ENCODE measurements around the gene COPG2.
"Not testable (repeated sequence)": the region's sequence is repeated elsewhere in the genome, so short reads cannot be mapped to it uniquely, and the experiment has no call there.

Gene COPG2
- total RNA-seq, result 6.0 to 17.1 (median 12.5) reads per million in 9 experiments

GRCh38 chr7:130668258-130669084, at the start of gene COPG2:
Gene COPG2, minus strand, starts transcription at chr7:130668748. Its CDS starts 80 bp downstream, at chr7:130668668.
- Mint-ChIP-seq H3K9me3 (no peaks in the 10 kb centered on the region), H3K4me1 (ENCODE audit: low read depth in 2 of 2) (peaks cover 7 to 12% of the 10 kb centered on the region in 2 donors), H3K27ac (peak within 1 kb of the TSS; percentile 38 to 72), H3K4me3 (peak within 1 kb of the TSS; percentile 82 to 88), H3K36me3 (ENCODE audit: insufficient read depth) (peaks cover 3% of the 10 kb centered on the region), H3K27me3 (peaks cover 0 to 4% of the 10 kb centered on the region in 2 donors)
- DNase-seq (peak; percentile 55 to 64 (median 57)), ATAC-seq (replicated peaks) (peak; percentile 87)

GRCh38 chr7:130712416-130712815, 43.9 kb upstream of the COPG2 start:
- no peak overlapping the region for H3K27ac Mint-ChIP-seq
- DNase-seq (no peak), ATAC-seq (replicated peaks) (no peak)
- H3K27me3 Mint-ChIP-seq, result peaks cover 49 to 58% of the 10 kb centered on the region in 2 donors
- H3K4me1 Mint-ChIP-seq (ENCODE audit: low read depth in 2 of 2), result no peaks in the 10 kb centered on the region
- H3K9me3 Mint-ChIP-seq, result no peaks in the 10 kb centered on the region
- H3K36me3 Mint-ChIP-seq (ENCODE audit: insufficient read depth), result no peaks in the 10 kb centered on the region
- no peak overlapping the region for H3K4me3 Mint-ChIP-seq

GRCh38 chr7:130708766-130709165, 40.2 kb upstream of the COPG2 start:
- Mint-ChIP-seq H3K27me3 (peaks cover 56 to 70% of the 10 kb centered on the region in 2 donors), H3K4me3 (no peak overlapping the region), H3K9me3 (no peaks in the 10 kb centered on the region), H3K27ac (no peak overlapping the region), H3K4me1 (ENCODE audit: low read depth in 2 of 2) (no peaks in the 10 kb centered on the region), H3K36me3 (ENCODE audit: insufficient read depth) (no peaks in the 10 kb centered on the region)
- no peak for ATAC-seq (replicated peaks)
- no peak for DNase-seq

- no peaks in the 10 kb centered on the region for H3K4me1 Mint-ChIP-seq (ENCODE audit: low read depth in 2 of 2)
- no peaks in the 10 kb centered on the region for H3K9me3 Mint-ChIP-seq
- H3K36me3 Mint-ChIP-seq (ENCODE audit: insufficient read depth), result no peaks in the 10 kb centered on the region
- DNase-seq (no peak), ATAC-seq (replicated peaks) (no peak)
- H3K27me3 Mint-ChIP-seq, result peaks cover 53 to 63% of the 10 kb centered on the region in 2 donors
- no peak overlapping the region for H3K4me3 Mint-ChIP-seq
- no peak overlapping the region for H3K27ac Mint-ChIP-seq
Observed at GRCh38 chr7:130708001-130708400, 39.5 kb upstream of the COPG2 start.

- Mint-ChIP-seq H3K4me3 (no peak overlapping the region), H3K27ac (no peak overlapping the region), H3K36me3 (ENCODE audit: insufficient read depth) (peaks cover 3% of the 10 kb centered on the region), H3K9me3 (no peaks in the 10 kb centered on the region), H3K27me3 (peaks cover 31 to 40% of the 10 kb centered on the region in 2 donors), H3K4me1 (ENCODE audit: low read depth in 2 of 2) (no peaks in the 10 kb centered on the region)
- DNase-seq, result no peak
- ATAC-seq (replicated peaks), result no peak
Observed at GRCh38 chr7:130703851-130704250, 35.3 kb upstream of the COPG2 start.

- H3K27ac Mint-ChIP-seq, result no peak overlapping the region
- peaks cover 20 to 23% of the 10 kb centered on the region in 2 donors for H3K27me3 Mint-ChIP-seq
- no peak overlapping the region for H3K4me3 Mint-ChIP-seq
- H3K9me3 Mint-ChIP-seq, result no peaks in the 10 kb centered on the region
- H3K36me3 Mint-ChIP-seq (ENCODE audit: insufficient read depth), result peaks cover 3% of the 10 kb centered on the region
- ATAC-seq (replicated peaks), result no peak
- DNase-seq, result no peak
- H3K4me1 Mint-ChIP-seq (ENCODE audit: low read depth in 2 of 2), result no peaks in the 10 kb centered on the region
Observed at GRCh38 chr7:130701650-130702049, 33.1 kb upstream of the COPG2 start.

GRCh38 chr7:130700760-130701159, 32.2 kb upstream of the COPG2 start:
- Mint-ChIP-seq H3K27ac (no peak overlapping the region), H3K27me3 (peaks cover 13 to 18% of the 10 kb centered on the region in 2 donors)
- no peak for ATAC-seq (replicated peaks)

GRCh38 chr7:130699686-130700085, 31.1 kb upstream of the COPG2 start:
- ATAC-seq (replicated peaks) (no peak), DNase-seq (no peak)
- Mint-ChIP-seq H3K36me3 (ENCODE audit: insufficient read depth) (peaks cover 3% of the 10 kb centered on the region), H3K4me3 (no peak overlapping the region), H3K9me3 (no peaks in the 10 kb centered on the region), H3K27ac (no peak overlapping the region), H3K4me1 (ENCODE audit: low read depth in 2 of 2) (no peaks in the 10 kb centered on the region), H3K27me3 (peaks cover 17 to 23% of the 10 kb centered on the region in 2 donors)

More at GRCh38 chr7:130700760-130701159, 32.2 kb upstream of the COPG2 start:
- Mint-ChIP-seq H3K9me3 (no peaks in the 10 kb centered on the region), H3K36me3 (ENCODE audit: insufficient read depth) (peaks cover 3% of the 10 kb centered on the region), H3K4me3 (no peak overlapping the region), H3K4me1 (ENCODE audit: low read depth in 2 of 2) (no peaks in the 10 kb centered on the region)
- DNase-seq, result no peak

- Mint-ChIP-seq H3K4me3 (no peak overlapping the region), H3K27ac (no peak overlapping the region), H3K4me1 (ENCODE audit: low read depth in 2 of 2) (no peaks in the 10 kb centered on the region), H3K36me3 (ENCODE audit: insufficient read depth) (peaks cover 3% of the 10 kb centered on the region), H3K9me3 (no peaks in the 10 kb centered on the region), H3K27me3 (peaks cover 17 to 23% of the 10 kb centered on the region in 2 donors)
- DNase-seq, result no peak
- ATAC-seq (replicated peaks), result no peak
Observed at GRCh38 chr7:130697820-130698219, 29.3 kb upstream of the COPG2 start.

- H3K4me1 Mint-ChIP-seq (ENCODE audit: low read depth in 2 of 2), result no peaks in the 10 kb centered on the region
- H3K27me3 Mint-ChIP-seq, result peaks cover 17 to 23% of the 10 kb centered on the region in 2 donors
- no peak for ATAC-seq (replicated peaks)
- DNase-seq, result no peak
- peak overlapping the region in 1 of 2 donors; percentile 8 for H3K27ac Mint-ChIP-seq
- H3K4me3 Mint-ChIP-seq, result no peak overlapping the region
- no peaks in the 10 kb centered on the region for H3K36me3 Mint-ChIP-seq (ENCODE audit: insufficient read depth)
- H3K9me3 Mint-ChIP-seq, result no peaks in the 10 kb centered on the region
Observed at GRCh38 chr7:130695840-130696239, 27.3 kb upstream of the COPG2 start.

GRCh38 chr7:130692396-130692795, 23.8 kb upstream of the COPG2 start:
- H3K4me1 Mint-ChIP-seq (ENCODE audit: low read depth in 2 of 2); H3K27ac Mint-ChIP-seq; H3K9me3 Mint-ChIP-seq; H3K36me3 Mint-ChIP-seq (ENCODE audit: insufficient read depth); DNase-seq; ATAC-seq (replicated peaks); H3K4me3 Mint-ChIP-seq: not testable (repeated sequence)
- H3K27me3 Mint-ChIP-seq, result peaks cover 8 to 12% of the 10 kb centered on the region in 2 donors

- DNase-seq (no peak), ATAC-seq (replicated peaks) (no peak)
- H3K9me3 Mint-ChIP-seq, result peaks cover 0 to 2% of the 10 kb centered on the region in 2 donors
- H3K27me3 Mint-ChIP-seq, result no peaks in the 10 kb centered on the region
- no peak overlapping the region for H3K27ac Mint-ChIP-seq
- no peaks in the 10 kb centered on the region for H3K4me1 Mint-ChIP-seq (ENCODE audit: low read depth in 2 of 2)
- no peak overlapping the region for H3K4me3 Mint-ChIP-seq
- H3K36me3 Mint-ChIP-seq (ENCODE audit: insufficient read depth), result no peaks in the 10 kb centered on the region
Observed at GRCh38 chr7:130689683-130690082, 21.1 kb upstream of the COPG2 start.

GRCh38 chr7:130683026-130683425, 14.5 kb upstream of the COPG2 start:
- Mint-ChIP-seq H3K27me3 (peaks cover 16 to 26% of the 10 kb centered on the region in 2 donors), H3K4me3 (no peak overlapping the region), H3K36me3 (ENCODE audit: insufficient read depth) (no peaks in the 10 kb centered on the region), H3K9me3 (no peaks in the 10 kb centered on the region), H3K27ac (no peak overlapping the region), H3K4me1 (ENCODE audit: low read depth in 2 of 2) (no peaks in the 10 kb centered on the region)
- ATAC-seq (replicated peaks), result no peak
- DNase-seq, result no peak

- no peaks in the 10 kb centered on the region for H3K9me3 Mint-ChIP-seq
- H3K4me3 Mint-ChIP-seq, result no peak overlapping the region
- DNase-seq, result no peak
- no peak overlapping the region for H3K27ac Mint-ChIP-seq
- peaks cover 10 to 16% of the 10 kb centered on the region in 2 donors for H3K27me3 Mint-ChIP-seq
- H3K36me3 Mint-ChIP-seq (ENCODE audit: insufficient read depth), result no peaks in the 10 kb centered on the region
- no peak for ATAC-seq (replicated peaks)
- no peaks in the 10 kb centered on the region for H3K4me1 Mint-ChIP-seq (ENCODE audit: low read depth in 2 of 2)
Observed at GRCh38 chr7:130674456-130674855, 5.9 kb upstream of the COPG2 start.

Data from effector memory CD8-positive, alpha-beta T cell (primary cell).